Activated CD4-positive, alpha-beta memory T cell treated with anti-CD3 and anti-CD28 coated beads for 36 hours (primary cell): ENCODE results near the gene NADK. TPM values are rescaled to one million over a fixed set of nuclear protein-coding genes. Genes with fewer than 3 reads are reported as not detected.
A peak's percentile ranks its signal among the peaks of the same experiment; 100 is the strongest.

ENCODE experiments used
- CTCF ChIA-PET: fragments of 350-600 bp; sonication (Branson Sonifier 250); formaldehyde crosslinking; loops from one replicate; lab custom pipeline; 2021; ENCODE audit warnings: antibody characterized with exemption, inconsistent platforms; lab: Charles Lee
- POLR2A ChIA-PET: fragments of 350-600 bp; sonication (Branson Sonifier 250); formaldehyde crosslinking; loops from one replicate; lab custom pipeline; 2021; ENCODE audit warnings: antibody characterized with exemption; lab: Charles Lee
- DNase-seq: peaks from one replicate; pipeline ENCODE4 v3.0.0-alpha.2; 2020
- H3K27ac Mint-ChIP-seq: one replicate; pipeline ENCODE4 v1.8.0; 2021; ENCODE audit warnings: mixed read lengths
- H3K27me3 Mint-ChIP-seq: one replicate; pipeline ENCODE4 v1.8.0; 2021; ENCODE audit warnings: mixed read lengths
- H3K36me3 Mint-ChIP-seq: one replicate; pipeline ENCODE4 v1.8.0; 2021; ENCODE audit warnings: mixed read lengths
- H3K4me1 Mint-ChIP-seq: one replicate; pipeline ENCODE4 v1.8.0; 2021; ENCODE audit warnings: low read depth, mixed read lengths
- H3K4me3 Mint-ChIP-seq: one replicate; pipeline ENCODE4 v1.8.0; 2021; ENCODE audit warnings: mild to moderate bottlenecking, mixed read lengths
- H3K9me3 Mint-ChIP-seq: one replicate; pipeline ENCODE4 v1.8.0; 2021; ENCODE audit warnings: mixed read lengths
- intact Hi-C: fragments of 100-400 bp; cut with micrococcal nuclease; formaldehyde crosslinking; loops from one replicate; pipeline ENCODE4 v1.15.1; 2023
- total RNA-seq, 2 experiments: library from RNA; stranded (reverse); gene quantifications; one replicate each; pipeline ENCODE4 v1.2.3, GENCODE V29; 2021

Gene NADK, protein sequence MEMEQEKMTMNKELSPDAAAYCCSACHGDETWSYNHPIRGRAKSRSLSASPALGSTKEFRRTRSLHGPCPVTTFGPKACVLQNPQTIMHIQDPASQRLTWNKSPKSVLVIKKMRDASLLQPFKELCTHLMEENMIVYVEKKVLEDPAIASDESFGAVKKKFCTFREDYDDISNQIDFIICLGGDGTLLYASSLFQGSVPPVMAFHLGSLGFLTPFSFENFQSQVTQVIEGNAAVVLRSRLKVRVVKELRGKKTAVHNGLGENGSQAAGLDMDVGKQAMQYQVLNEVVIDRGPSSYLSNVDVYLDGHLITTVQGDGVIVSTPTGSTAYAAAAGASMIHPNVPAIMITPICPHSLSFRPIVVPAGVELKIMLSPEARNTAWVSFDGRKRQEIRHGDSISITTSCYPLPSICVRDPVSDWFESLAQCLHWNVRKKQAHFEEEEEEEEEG
- 10 to 100 TPM; 56.2 to 57.4 TPM for total RNA-seq

DNA sequence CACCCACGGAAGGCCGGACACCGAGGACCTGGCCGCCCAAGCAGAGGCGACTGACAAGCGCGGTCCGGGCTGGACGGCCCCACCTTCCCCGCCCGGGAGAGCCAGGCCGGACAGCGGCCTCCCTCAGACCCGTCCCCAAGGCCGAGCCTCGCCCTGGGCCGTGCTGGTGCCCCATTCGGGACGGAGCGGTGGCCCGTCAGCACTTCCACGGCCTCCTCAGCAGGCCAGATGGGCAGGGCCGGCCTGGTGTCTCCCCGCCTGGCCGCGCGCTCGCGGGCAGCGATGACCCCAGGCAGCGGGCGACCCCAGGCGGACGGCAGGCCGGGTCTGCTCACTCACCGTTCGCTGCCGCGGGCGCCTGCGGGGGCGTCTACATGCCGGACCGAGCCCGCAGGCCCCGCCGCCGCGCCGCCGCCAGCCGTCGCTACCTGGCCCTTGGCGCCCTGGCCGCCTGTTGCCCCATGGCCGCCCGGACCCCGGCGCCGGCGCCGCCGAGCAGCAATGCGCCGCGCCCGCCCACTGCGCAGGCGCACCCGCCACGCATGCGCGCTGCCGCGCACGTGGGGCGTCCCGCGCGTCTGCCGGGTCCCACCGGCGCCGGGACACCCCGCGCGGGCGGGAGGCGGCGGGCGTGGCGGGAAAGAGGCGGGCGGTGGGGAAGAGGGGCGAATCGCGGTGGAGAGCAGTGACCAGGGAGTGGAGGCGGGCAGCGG lies at the start of gene NADK:
TSS of gene NADK (minus strand) at position 521 of the 713 bp plus-strand sequence. CDS start 13,064 bp downstream, outside the sequence.
- H3K9me3 Mint-ChIP-seq = no peaks in the 10 kb centered on the region
- H3K27ac Mint-ChIP-seq = peak within 1 kb of the TSS; percentile 83
- POLR2A ChIA-PET = interaction anchor here (1.1 to 1.2 kb wide), 2 partner anchors 128 to 131 kb away, joined by 5 read pairs; no protein-coding TSS in a partner anchor
- peak; percentile 74 for DNase-seq
- peak within 1 kb of the TSS; percentile 82 for H3K4me3 Mint-ChIP-seq
- CTCF ChIA-PET = interaction anchor here (2.3 to 2.7 kb wide), 3 partner anchors 127 to 131 kb away, joined by 13 to 24 read pairs (median 14); no protein-coding TSS in a partner anchor
- H3K4me1 Mint-ChIP-seq = peaks cover 62% of the 10 kb centered on the region
- intact Hi-C loops = loop anchor here (2.0 kb wide), 1 partner anchor 131 kb away; no protein-coding TSS in a partner anchor
- peaks cover 2% of the 10 kb centered on the region for H3K36me3 Mint-ChIP-seq
- no peaks in the 10 kb centered on the region for H3K27me3 Mint-ChIP-seq

DNA sequence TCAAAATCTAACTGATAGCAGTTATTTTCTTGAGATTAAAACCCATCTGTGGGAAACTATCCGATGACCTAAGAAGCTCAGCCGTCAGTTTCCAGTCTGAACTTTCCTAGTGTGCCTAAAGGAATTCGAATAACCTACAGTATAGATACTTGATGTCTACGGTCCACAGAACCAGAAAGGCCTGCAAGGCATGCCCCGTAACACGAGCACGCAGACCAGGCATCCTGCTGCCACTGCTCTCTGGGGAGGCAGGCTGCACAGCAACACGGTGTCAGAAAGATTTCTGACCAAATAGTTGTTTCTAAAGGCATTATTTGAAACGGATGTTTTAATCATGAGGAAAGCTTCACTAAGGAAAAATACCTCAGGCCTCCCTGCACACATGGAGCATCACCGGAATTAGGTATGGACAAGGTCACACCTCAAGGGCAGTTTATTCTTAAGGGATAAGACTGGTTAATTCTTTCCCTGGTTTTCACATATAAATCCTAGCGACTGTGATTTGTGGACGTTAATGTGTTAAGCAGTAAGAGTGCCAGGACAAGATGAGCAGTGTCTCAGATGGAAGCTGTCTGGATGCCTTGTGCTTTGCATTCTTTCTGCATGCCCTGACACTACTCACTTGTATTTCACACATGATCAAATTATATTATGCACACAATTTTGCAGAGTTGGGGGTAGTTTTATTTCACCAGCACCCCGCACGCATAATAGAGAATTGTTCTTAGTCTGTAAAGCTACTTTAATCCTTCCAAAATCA lies 49.0 kb upstream of the NADK start:
- no peak overlapping the region for H3K4me3 Mint-ChIP-seq
- POLR2A ChIA-PET = interaction anchor here (1.3 kb wide), 1 partner anchor 48 kb away, joined by 4 read pairs; no protein-coding TSS in a partner anchor
- CTCF ChIA-PET = interaction anchor here (0.7 to 2.0 kb wide), 2 partner anchors 64 to 79 kb away, joined by 3 to 5 read pairs; no protein-coding TSS in a partner anchor
- no peaks in the 10 kb centered on the region for H3K27me3 Mint-ChIP-seq
- H3K9me3 Mint-ChIP-seq = no peaks in the 10 kb centered on the region
- H3K27ac Mint-ChIP-seq = no peak overlapping the region
- DNase-seq = no peak
- intact Hi-C loops = no loop called here
- H3K36me3 Mint-ChIP-seq = peaks cover 19% of the 10 kb centered on the region
- peaks cover 58% of the 10 kb centered on the region for H3K4me1 Mint-ChIP-seq

DNA sequence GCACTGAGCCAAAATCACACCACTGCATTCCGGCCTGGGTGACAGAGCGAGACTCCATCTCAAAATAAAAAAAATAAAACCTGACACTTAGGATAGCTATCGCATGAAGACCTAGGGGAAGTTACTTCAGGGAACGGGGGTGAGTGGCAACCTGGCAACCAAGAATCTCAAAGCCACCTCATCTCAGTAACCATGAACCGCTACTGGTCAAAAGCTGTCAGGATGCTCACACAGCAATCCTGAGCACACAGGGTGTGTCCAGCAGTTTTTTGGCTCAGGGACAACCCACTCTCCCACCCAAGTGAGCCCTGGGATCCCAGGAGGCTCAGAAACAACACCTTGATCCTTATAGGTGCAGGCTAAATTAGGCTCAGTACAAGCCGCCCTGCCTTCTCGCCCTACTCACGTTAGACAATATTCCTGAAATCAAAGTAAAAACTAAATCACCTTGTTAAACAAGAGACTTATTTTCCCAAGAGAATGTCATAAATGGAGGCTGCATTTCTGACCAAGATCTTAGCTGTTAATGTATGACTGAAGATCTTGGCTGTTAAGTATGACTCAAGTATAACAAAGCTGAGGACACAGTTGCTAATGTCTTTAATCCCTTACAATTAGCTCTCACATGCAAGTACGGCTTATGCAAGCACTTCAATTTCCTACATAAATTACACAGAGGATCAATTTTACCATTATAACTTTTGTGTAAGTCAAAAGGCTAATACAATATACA lies 48.3 kb upstream of the NADK start:
- ChIA-PET POLR2A (interaction anchor here (0.6 to 1.3 kb wide), 2 partner anchors 9 to 47 kb away, joined by 3 to 4 read pairs; no protein-coding TSS in a partner anchor), CTCF (interaction anchor here (2.0 kb wide), 1 partner anchor 79 kb away, joined by 5 read pairs; no protein-coding TSS in a partner anchor)
- Mint-ChIP-seq H3K9me3 (no peaks in the 10 kb centered on the region), H3K27me3 (no peaks in the 10 kb centered on the region), H3K36me3 (peaks cover 19% of the 10 kb centered on the region), H3K4me1 (peaks cover 58% of the 10 kb centered on the region), H3K27ac (peak overlapping the region; percentile 51), H3K4me3 (no peak overlapping the region)
- intact Hi-C loops = no loop called here
- no peak for DNase-seq

DNA sequence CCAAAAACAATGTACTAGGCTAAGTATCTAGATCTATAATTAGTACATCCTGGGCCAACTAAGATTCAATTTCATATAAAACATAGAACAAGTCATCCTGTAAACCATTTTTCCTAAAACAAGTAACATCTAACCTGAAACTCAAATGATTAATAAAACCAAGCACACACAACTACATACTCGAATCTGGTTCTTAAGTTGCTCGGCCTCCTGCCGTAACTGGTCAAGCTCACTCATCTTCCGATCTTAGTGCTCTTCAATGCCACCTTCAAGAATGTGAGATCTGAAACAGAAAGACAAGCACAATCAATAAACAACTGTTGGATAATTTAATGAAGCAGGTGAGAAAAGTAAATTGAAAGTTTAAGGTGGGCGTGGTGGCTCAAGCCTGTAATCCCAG lies 46.9 kb upstream of the NADK start:
- H3K9me3 Mint-ChIP-seq = no peaks in the 10 kb centered on the region
- POLR2A ChIA-PET = no interaction called here
- peak; percentile 31 for DNase-seq
- intact Hi-C loops = no loop called here
- peaks cover 22% of the 10 kb centered on the region for H3K36me3 Mint-ChIP-seq
- no peak overlapping the region for H3K4me3 Mint-ChIP-seq
- peak overlapping the region; percentile 92 for H3K27ac Mint-ChIP-seq
- CTCF ChIA-PET = interaction anchor here (1.0 kb wide), 1 partner anchor 84 kb away, joined by 3 read pairs; no protein-coding TSS in a partner anchor
- no peaks in the 10 kb centered on the region for H3K27me3 Mint-ChIP-seq
- peaks cover 60% of the 10 kb centered on the region for H3K4me1 Mint-ChIP-seq

DNA sequence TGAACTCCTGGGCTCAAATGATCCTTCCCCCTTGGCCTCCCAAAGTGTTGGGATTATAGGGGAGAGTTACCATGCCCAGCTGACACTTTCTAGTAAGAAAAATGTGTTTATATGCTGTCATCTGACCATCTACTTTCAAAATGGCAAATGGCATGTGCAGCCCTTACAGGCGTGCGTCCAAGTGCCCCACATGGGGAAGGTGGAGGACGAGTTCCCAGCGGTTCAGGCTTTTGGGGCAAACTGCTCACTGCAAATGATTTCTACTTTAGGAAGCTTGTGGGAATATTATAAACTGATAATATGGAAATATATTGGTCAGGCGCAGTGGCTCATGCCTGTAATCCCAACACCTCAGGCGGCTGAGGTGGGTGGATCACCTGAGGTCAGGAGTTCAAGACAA lies 41.5 kb upstream of the NADK start:
- intact Hi-C loops = loop anchor here (5.0 kb wide), 1 partner anchor 37 kb away; no protein-coding TSS in a partner anchor
- peaks cover 19% of the 10 kb centered on the region for H3K4me1 Mint-ChIP-seq
- no peaks in the 10 kb centered on the region for H3K27me3 Mint-ChIP-seq
- ChIA-PET CTCF (interaction anchor here (0.8 to 1.6 kb wide), 4 partner anchors 55 to 89 kb away, joined by 3 to 6 read pairs (median 3); no protein-coding TSS in a partner anchor), POLR2A (no interaction called here)
- H3K27ac Mint-ChIP-seq = no peak overlapping the region
- H3K36me3 Mint-ChIP-seq = peaks cover 31% of the 10 kb centered on the region
- no peak for DNase-seq
- no peaks in the 10 kb centered on the region for H3K9me3 Mint-ChIP-seq
- H3K4me3 Mint-ChIP-seq = no peak overlapping the region

DNA sequence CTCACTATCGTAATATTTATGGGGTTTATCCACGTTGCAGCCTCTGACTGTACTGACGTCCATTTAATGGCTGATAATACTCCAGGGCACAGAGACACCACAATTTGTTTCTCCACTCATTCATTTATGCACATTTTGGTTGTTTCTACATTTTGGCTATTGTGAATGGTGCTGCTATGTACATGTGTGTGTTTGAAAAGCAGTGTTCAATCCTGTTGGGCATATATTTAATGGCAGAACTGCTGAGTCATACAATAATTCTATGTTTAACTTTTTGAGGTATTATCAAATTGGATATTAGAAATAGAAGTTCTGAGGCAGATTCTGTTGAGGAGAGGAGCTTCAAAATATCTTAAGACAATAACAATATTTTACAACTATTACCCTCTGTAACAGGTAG lies 39.0 kb upstream of the NADK start:
- intact Hi-C loops = no loop called here
- ChIA-PET POLR2A (no interaction called here), CTCF (no interaction called here)
- H3K36me3 Mint-ChIP-seq = peaks cover 30% of the 10 kb centered on the region
- no peaks in the 10 kb centered on the region for H3K9me3 Mint-ChIP-seq
- no peaks in the 10 kb centered on the region for H3K27me3 Mint-ChIP-seq
- no peak overlapping the region for H3K4me3 Mint-ChIP-seq
- no peak for DNase-seq
- peak overlapping the region; percentile 34 for H3K27ac Mint-ChIP-seq
- peaks cover 4% of the 10 kb centered on the region for H3K4me1 Mint-ChIP-seq

DNA sequence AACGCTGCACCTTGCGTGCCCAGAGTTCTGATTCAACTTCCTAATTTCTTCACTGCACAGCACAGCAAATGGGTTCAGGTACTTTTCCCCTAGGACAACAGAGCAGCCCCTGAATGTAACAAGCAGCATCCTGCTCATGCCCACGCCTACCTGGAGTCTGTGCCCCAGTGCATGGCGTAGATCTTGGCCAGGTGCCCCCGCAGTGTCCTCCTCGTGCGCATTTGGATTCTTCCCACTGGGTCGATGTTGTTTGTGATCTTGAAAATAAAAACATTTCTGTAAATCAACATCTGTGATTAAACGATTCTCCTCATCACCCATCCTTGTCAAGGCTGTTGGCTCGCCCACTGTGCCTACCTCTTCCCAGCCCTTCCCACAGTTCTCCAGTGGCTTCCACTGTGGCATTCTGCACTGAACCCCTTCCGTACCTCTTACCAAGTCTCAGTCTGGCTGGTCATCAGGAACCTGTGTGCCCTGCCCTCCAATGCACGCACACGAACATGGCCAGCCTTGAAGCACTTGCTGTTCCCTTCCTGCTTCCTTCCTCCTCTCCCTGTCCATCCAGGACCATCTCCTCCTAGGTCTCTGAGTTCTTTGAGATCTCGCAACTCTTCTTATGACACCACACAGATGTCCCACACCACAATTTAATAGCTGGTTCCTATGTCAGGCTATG lies 37.5 kb upstream of the NADK start:
- POLR2A ChIA-PET = no interaction called here
- Mint-ChIP-seq H3K27ac (peak overlapping the region; percentile 7), H3K4me3 (no peak overlapping the region), H3K27me3 (no peaks in the 10 kb centered on the region), H3K9me3 (no peaks in the 10 kb centered on the region), H3K4me1 (peaks cover 2% of the 10 kb centered on the region), H3K36me3 (peaks cover 26% of the 10 kb centered on the region)
- intact Hi-C loops = no loop called here
- no peak for DNase-seq
- CTCF ChIA-PET = no interaction called here

DNA sequence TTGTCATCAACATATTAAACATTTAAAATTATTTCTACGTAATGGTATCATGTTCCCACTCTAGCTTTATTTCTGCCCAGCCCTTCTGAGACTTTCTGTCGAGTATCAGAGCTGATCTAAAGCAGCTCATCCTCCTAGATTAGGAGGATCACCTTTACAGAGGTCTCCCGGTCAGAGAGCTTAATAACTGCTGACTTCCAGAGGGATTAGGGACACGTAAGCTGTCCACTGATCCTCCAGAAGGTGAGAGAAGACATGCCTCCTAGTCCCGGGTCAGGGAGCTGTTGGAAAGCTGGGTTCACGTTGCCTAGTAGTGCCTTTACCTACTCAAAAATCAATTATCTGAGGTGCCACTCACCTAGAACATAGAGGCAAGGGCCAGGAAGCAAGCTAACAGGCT lies 31.2 kb upstream of the NADK start:
- H3K9me3 Mint-ChIP-seq = no peaks in the 10 kb centered on the region
- CTCF ChIA-PET = interaction anchor here (0.5 to 1.2 kb wide), 4 partner anchors 13 to 99 kb away, joined by 3 to 6 read pairs (median 4); no protein-coding TSS in a partner anchor
- intact Hi-C loops = no loop called here
- no peak overlapping the region for H3K27ac Mint-ChIP-seq
- DNase-seq = no peak
- H3K27me3 Mint-ChIP-seq = no peaks in the 10 kb centered on the region
- peaks cover 4% of the 10 kb centered on the region for H3K4me1 Mint-ChIP-seq
- no peak overlapping the region for H3K4me3 Mint-ChIP-seq
- H3K36me3 Mint-ChIP-seq = peaks cover 14% of the 10 kb centered on the region
- POLR2A ChIA-PET = interaction anchor here (2.1 kb wide), 1 partner anchor 15 kb away, joined by 5 read pairs; no protein-coding TSS in a partner anchor

DNA sequence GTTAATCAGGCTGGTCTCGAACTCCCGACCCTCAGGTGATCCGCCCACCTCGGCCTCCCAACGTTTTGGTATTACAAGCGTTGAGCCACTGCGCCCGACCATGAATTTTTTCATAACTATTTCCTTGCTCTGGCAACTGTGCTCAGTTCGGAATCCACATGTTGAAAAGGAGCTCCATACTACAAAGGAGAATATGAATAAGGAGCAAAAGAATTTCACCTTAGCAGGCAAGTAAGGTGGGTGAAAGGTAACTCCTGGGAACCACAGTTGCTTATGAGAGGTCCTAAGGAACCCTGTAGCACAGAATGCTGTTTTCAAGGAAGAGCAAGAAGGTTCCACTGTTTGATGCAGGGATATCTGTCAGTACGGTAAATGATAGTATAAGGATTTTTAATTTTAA lies 29.9 kb upstream of the NADK start:
- POLR2A ChIA-PET = interaction anchor here (1.1 kb wide), 1 partner anchor 99 kb away, joined by 3 read pairs; no protein-coding TSS in a partner anchor
- CTCF ChIA-PET = interaction anchor here (0.6 to 1.3 kb wide), 3 partner anchors 72 to 139 kb away, joined by 3 to 7 read pairs (median 3); no protein-coding TSS in a partner anchor
- peaks cover 16% of the 10 kb centered on the region for H3K36me3 Mint-ChIP-seq
- peak overlapping the region; percentile 38 for H3K27ac Mint-ChIP-seq
- peaks cover 6% of the 10 kb centered on the region for H3K4me1 Mint-ChIP-seq
- H3K27me3 Mint-ChIP-seq = no peaks in the 10 kb centered on the region
- DNase-seq = no peak
- intact Hi-C loops = no loop called here
- no peak overlapping the region for H3K4me3 Mint-ChIP-seq
- no peaks in the 10 kb centered on the region for H3K9me3 Mint-ChIP-seq

DNA sequence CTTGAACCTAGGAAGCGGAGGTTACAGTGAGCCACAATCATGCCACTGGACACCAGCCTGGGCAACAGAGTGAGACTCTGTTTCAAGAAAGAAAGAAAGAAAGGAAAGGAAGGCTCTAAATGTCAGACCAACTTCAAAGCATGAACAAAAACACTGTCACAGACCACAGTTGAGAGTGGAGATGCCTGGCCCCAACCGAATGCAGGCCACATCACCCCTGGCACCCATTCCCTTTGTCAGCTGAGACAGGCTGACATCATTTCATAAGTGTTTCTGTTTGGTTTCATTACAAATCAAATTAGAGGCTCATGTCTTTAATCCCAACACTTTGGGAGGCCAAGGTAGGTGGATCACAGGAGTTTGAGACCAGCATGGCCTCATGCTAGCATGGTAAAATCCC lies 28.6 kb upstream of the NADK start:
- POLR2A ChIA-PET = no interaction called here
- H3K4me1 Mint-ChIP-seq = peaks cover 8% of the 10 kb centered on the region
- peaks cover 23% of the 10 kb centered on the region for H3K36me3 Mint-ChIP-seq
- peak; percentile 41 for DNase-seq
- no peaks in the 10 kb centered on the region for H3K9me3 Mint-ChIP-seq
- CTCF ChIA-PET = interaction anchor here (1.1 to 1.7 kb wide), 2 partner anchors 99 to 102 kb away, joined by 3 to 6 read pairs; no protein-coding TSS in a partner anchor
- intact Hi-C loops = no loop called here
- no peak overlapping the region for H3K27ac Mint-ChIP-seq
- H3K27me3 Mint-ChIP-seq = no peaks in the 10 kb centered on the region
- no peak overlapping the region for H3K4me3 Mint-ChIP-seq
